Fibroblast of lung (primary cell): ENCODE data around the gene SBF2. TPM values are rescaled to one million over a fixed set of nuclear protein-coding genes. Genes with fewer than 3 reads are reported as not detected.
A peak's percentile ranks its signal among the peaks of the same experiment; 100 is the strongest.

ENCODE experiments used
- DNase-seq, 2 donors: peaks; one replicate each; pipeline versions ENCODE4 v3.0.0 to v3.0.0-alpha.2; 2010; ENCODE audit warnings: low read depth in 2 of 2
- H2AFZ ChIP-seq: 2 replicates; pipeline ENCODE4 v1.5.1; 2012; ENCODE audit warnings: low read length, control low read depth, inconsistent platforms
- H3K27ac ChIP-seq: 2 replicates; pipeline ENCODE4 v1.5.1; 2011; ENCODE audit warnings: low read length, control low read depth; ENCODE audit not compliant: insufficient read depth
- H3K27me3 ChIP-seq: 2 replicates; pipeline ENCODE4 v1.5.1; 2011; ENCODE audit warnings: mild to moderate bottlenecking, low read length; ENCODE audit not compliant: control insufficient read depth, insufficient read depth
- H3K36me3 ChIP-seq: 2 replicates; pipeline ENCODE4 v1.5.1; 2011; ENCODE audit warnings: low read length; ENCODE audit not compliant: control insufficient read depth, insufficient read depth
- H3K4me1 ChIP-seq: 2 replicates; pipeline ENCODE4 v1.5.1; 2011; ENCODE audit warnings: low read length; ENCODE audit not compliant: control insufficient read depth, insufficient read depth; ENCODE audit errors: extremely low read depth
- H3K4me2 ChIP-seq: 2 replicates; pipeline ENCODE4 v1.5.1; 2011; ENCODE audit warnings: low read length, control low read depth; ENCODE audit not compliant: insufficient read depth; ENCODE audit errors: extremely low read depth
- H3K4me3 ChIP-seq, 4 experiments: fragments of 200-600 bp in 1 of 4; sonication (generic) in 1 of 4; replicated peaks in 1 of 4; 2 replicates each; pipeline ENCODE4 v1.5.1; 2011 to 2016; ENCODE audit warnings: low read length in 4 of 4, low read depth in 3 of 4, mild to moderate bottlenecking in 3 of 4, control low read depth in 2 of 4, inconsistent platforms in 1 of 4, mixed read lengths in 1 of 4; ENCODE audit not compliant: insufficient read depth in 1 of 4; ENCODE audit errors: control extremely low read depth in 1 of 4
- H3K79me2 ChIP-seq: 2 replicates; pipeline ENCODE4 v1.5.1; 2012; ENCODE audit warnings: mild to moderate bottlenecking, low read length, inconsistent platforms; ENCODE audit not compliant: control insufficient read depth, insufficient read depth
- H3K9ac ChIP-seq: 2 replicates; pipeline ENCODE4 v1.5.1; 2011; ENCODE audit warnings: mild to moderate bottlenecking, low read length, control low read depth; ENCODE audit not compliant: insufficient read depth
- H3K9me3 ChIP-seq: 2 replicates; pipeline ENCODE4 v1.5.1; 2012; ENCODE audit warnings: low read depth, low read length; ENCODE audit not compliant: control insufficient read depth, insufficient read depth
- H4K20me1 ChIP-seq: 2 replicates; pipeline ENCODE4 v1.5.1; 2011; ENCODE audit warnings: low read length; ENCODE audit not compliant: control insufficient read depth, insufficient read depth; ENCODE audit errors: extremely low read depth
- EZH2 ChIP-seq: IDR thresholded peaks from 2 replicates; pipeline ENCODE4 v1.5.1; 2012; ENCODE audit warnings: low read length, control low read depth, mild to moderate bottlenecking; ENCODE audit errors: missing control alignments
- polyA plus RNA-seq, 2 donors: library from polyadenylated mRNA; depleted of rRNA in 1 of 2; stranded (reverse) in 1 of 2; unstranded in 1 of 2; fragments of >200 nt; gene quantifications; 2 replicates each; pipeline ENCODE4 v1.2.1, GENCODE V29; 2011 to 2012; ENCODE audit warnings: missing spikeins in 1 of 2
- total RNA-seq: library from RNA; depleted of rRNA; stranded (reverse); fragments of >200 nt; gene quantifications from 2 replicates; pipeline ENCODE4 v1.2.1, GENCODE V29; 2014
- TF ChIP-seq, protein P1 (sequence below), 2 donors: IDR thresholded peaks in 1 of 2; conservative IDR thresholded peaks in 1 of 2; 1 replicate in 1 of 2; 2 replicates in 1 of 2; pipeline ENCODE4 v1.5.1; 2011 to 2012; ENCODE audit warnings: low read length in 2 of 2, control low read depth in 1 of 2, inconsistent platforms in 1 of 2, low read depth in 1 of 2, mild to moderate bottlenecking in 1 of 2

SBF2 gene
- total and polyA plus RNA-seq, 2 donors (not counting 1 experiment from before 2014, with no cell fraction given), result 69.4 to 95.9 TPM

GRCh38 chr11:9914064-9914463 is 380.0 kb downstream of the SBF2 start:
- no peaks in the 10 kb centered on the region for H3K27me3 ChIP-seq
- TF ChIP-seq, protein P1, sequence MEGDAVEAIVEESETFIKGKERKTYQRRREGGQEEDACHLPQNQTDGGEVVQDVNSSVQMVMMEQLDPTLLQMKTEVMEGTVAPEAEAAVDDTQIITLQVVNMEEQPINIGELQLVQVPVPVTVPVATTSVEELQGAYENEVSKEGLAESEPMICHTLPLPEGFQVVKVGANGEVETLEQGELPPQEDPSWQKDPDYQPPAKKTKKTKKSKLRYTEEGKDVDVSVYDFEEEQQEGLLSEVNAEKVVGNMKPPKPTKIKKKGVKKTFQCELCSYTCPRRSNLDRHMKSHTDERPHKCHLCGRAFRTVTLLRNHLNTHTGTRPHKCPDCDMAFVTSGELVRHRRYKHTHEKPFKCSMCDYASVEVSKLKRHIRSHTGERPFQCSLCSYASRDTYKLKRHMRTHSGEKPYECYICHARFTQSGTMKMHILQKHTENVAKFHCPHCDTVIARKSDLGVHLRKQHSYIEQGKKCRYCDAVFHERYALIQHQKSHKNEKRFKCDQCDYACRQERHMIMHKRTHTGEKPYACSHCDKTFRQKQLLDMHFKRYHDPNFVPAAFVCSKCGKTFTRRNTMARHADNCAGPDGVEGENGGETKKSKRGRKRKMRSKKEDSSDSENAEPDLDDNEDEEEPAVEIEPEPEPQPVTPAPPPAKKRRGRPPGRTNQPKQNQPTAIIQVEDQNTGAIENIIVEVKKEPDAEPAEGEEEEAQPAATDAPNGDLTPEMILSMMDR (conservative IDR thresholded peaks at IDR 0.05 in 1 of 2, IDR thresholded peaks at IDR 0.05 in 1 of 2; ENCODE audit: low read depth in 1 of 2, low read length in 2 of 2), result no peak
- TF ChIP-seq EZH2, result no peak
- no peak overlapping the region for H2AFZ ChIP-seq
- H3K4me3 ChIP-seq, result no peak overlapping the region
- H3K79me2 ChIP-seq, result no peaks in the 10 kb centered on the region
- no peaks in the 10 kb centered on the region for H4K20me1 ChIP-seq
- no peak overlapping the region for H3K9ac ChIP-seq
- no peaks in the 10 kb centered on the region for H3K36me3 ChIP-seq
- no peaks in the 10 kb centered on the region for H3K9me3 ChIP-seq
- no peaks in the 10 kb centered on the region for H3K4me1 ChIP-seq
- H3K4me2 ChIP-seq, result no peak overlapping the region
- DNase-seq, result no peak
- H3K27ac ChIP-seq, result no peak overlapping the region

DNA sequence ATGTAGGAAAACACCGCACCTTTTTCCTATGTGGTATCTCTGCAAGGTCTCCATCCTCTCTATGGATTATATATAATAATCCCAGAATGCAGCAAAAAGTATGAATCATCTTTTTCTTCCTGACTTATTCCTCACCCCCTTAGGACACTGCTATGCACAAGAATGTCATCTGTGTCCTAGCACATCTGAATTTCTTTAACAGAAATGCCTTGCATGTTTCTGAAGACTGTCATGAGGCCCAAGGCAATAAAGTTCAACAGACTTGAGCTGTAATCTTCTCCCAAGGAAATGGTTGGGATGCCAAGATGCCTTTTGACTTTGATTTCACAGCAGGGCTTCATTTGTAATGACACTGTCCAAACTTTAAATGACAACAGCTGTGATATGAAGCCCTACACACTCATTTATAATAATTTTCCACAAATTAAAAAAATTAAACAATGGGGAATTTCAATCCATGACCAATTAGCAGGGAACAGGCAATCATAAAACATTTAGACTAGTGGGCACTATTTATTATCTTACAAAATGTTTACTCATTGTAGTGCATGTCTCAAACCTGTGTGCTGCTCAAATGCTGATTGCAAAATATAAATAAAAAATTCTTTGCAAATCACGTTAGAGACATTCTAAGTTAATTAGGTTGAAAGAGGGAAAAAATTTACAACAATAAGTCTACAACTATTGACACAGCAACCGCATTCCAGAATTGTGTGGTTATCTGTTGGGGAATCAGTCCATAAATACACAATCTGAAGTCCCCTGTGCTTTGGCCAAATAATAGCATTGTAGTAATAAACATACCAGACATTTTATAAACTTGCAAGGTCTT is 387.8 kb downstream of the SBF2 start:
- H3K4me3 ChIP-seq, result no peak overlapping the region
- H3K27ac ChIP-seq, result peak overlapping the region; percentile 75
- TF ChIP-seq, protein P1 (conservative IDR thresholded peaks at IDR 0.05 in 1 of 2, IDR thresholded peaks at IDR 0.05 in 1 of 2; ENCODE audit: low read depth in 1 of 2, low read length in 2 of 2), result no peak
- no peak for TF ChIP-seq EZH2
- H3K27me3 ChIP-seq, result no peaks in the 10 kb centered on the region
- H3K9me3 ChIP-seq, result no peaks in the 10 kb centered on the region
- no peaks in the 10 kb centered on the region for H4K20me1 ChIP-seq
- H3K4me2 ChIP-seq, result peak overlapping the region; percentile 46
- H2AFZ ChIP-seq, result no peak overlapping the region
- no peaks in the 10 kb centered on the region for H3K79me2 ChIP-seq
- no peak overlapping the region for H3K9ac ChIP-seq
- peak; percentile 61 to 96 for DNase-seq
- no peaks in the 10 kb centered on the region for H3K36me3 ChIP-seq
- H3K4me1 ChIP-seq, result peaks cover 14% of the 10 kb centered on the region

DNA sequence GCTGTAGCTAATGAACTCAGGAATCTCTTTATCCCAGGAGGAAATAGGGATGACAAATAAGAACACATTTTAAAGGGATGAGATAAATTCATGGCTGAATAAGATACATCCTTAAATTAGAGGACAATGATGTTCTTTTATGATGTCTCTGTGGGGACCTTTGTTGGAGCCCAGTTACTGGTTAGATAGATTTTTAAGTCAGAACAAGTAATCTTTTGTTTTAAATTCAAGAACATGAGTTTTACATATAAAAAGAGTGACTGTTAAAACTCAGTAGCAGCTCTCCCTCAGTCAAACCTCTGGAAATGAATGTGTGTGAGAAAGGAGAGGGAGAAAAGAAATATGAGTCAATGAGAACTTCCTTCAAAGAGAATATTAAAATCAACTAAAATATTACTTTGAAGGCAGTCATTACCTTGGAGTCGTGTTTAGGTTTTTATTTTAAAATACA is 388.5 kb downstream of the SBF2 start:
- TF ChIP-seq, protein P1 (conservative IDR thresholded peaks at IDR 0.05 in 1 of 2, IDR thresholded peaks at IDR 0.05 in 1 of 2; ENCODE audit: low read depth in 1 of 2, low read length in 2 of 2), result no peak
- no peak for TF ChIP-seq EZH2

More for the DNA sequence above, 388.5 kb downstream of the SBF2 start:
- no peaks in the 10 kb centered on the region for H3K36me3 ChIP-seq
- peak overlapping the region; percentile 75 for H3K27ac ChIP-seq
- no peak overlapping the region for H3K4me3 ChIP-seq
- no peak overlapping the region for H2AFZ ChIP-seq
- no peaks in the 10 kb centered on the region for H3K9me3 ChIP-seq
- DNase-seq, result peak in 1 of 2 donors; percentile 35
- peaks cover 14% of the 10 kb centered on the region for H3K4me1 ChIP-seq
- no peaks in the 10 kb centered on the region for H3K79me2 ChIP-seq
- no peak overlapping the region for H3K4me2 ChIP-seq
- no peaks in the 10 kb centered on the region for H4K20me1 ChIP-seq
- no peaks in the 10 kb centered on the region for H3K27me3 ChIP-seq
- H3K9ac ChIP-seq, result peak overlapping the region; percentile 5
